Hepatocyte (in vitro differentiated cells): ENCODE data around the gene MTCH1.

ENCODE experiments used
- EZH2phosphoT487 ChIP-seq: fragments of 200-600 bp; sonication (generic); IDR thresholded peaks from one replicate; pipeline ENCODE4 v1.6.1; 2018; ENCODE audit warnings: antibody characterized with exemption, mild to moderate bottlenecking, low read depth, moderate library complexity; ENCODE audit not compliant: unreplicated experiment, severe bottlenecking
- TF ChIP-seq, protein P1 (sequence below): fragments of 200-600 bp; sonication (generic); IDR thresholded peaks from 2 replicates; pipeline ENCODE4 v1.5.1; 2016; ENCODE audit warnings: antibody characterized with exemption, mild to moderate bottlenecking; ENCODE audit not compliant: poor library complexity

GRCh38 chr6:36929152-36929551 lies 56.8 kb downstream of the MTCH1 start:
- TF ChIP-seq, protein P1, sequence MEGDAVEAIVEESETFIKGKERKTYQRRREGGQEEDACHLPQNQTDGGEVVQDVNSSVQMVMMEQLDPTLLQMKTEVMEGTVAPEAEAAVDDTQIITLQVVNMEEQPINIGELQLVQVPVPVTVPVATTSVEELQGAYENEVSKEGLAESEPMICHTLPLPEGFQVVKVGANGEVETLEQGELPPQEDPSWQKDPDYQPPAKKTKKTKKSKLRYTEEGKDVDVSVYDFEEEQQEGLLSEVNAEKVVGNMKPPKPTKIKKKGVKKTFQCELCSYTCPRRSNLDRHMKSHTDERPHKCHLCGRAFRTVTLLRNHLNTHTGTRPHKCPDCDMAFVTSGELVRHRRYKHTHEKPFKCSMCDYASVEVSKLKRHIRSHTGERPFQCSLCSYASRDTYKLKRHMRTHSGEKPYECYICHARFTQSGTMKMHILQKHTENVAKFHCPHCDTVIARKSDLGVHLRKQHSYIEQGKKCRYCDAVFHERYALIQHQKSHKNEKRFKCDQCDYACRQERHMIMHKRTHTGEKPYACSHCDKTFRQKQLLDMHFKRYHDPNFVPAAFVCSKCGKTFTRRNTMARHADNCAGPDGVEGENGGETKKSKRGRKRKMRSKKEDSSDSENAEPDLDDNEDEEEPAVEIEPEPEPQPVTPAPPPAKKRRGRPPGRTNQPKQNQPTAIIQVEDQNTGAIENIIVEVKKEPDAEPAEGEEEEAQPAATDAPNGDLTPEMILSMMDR, result no peak
- no peak for TF ChIP-seq EZH2phosphoT487
